GM21381 (cell line): ENCODE measurements around the gene GP1BB.

Experiments
- ATAC-seq: cut with Tn5 transposase; IDR thresholded peaks from one replicate; pipeline ENCODE4 v1.9.1; 2021; ENCODE audit warnings: mild to moderate bottlenecking, moderate library complexity; ENCODE audit not compliant: unreplicated experiment

Gene GP1BB

GRCh38 chr22:19713650-19714311 lies 9.6 kb upstream of the GP1BB start:
- ATAC-seq = no peak

GRCh38 chr22:19714312-19715187 lies 8.8 kb upstream of the GP1BB start, which contains the start of gene SEPTIN5:
Gene SEPTIN5, plus strand, starts transcription at chr22:19714503. Its CDS starts 86 bp downstream, at chr22:19714589.
- no peak for ATAC-seq

- ATAC-seq = no peak
Measured at GRCh38 chr22:19715188-19715930, 8.0 kb upstream of the GP1BB start.

GRCh38 chr22:19716041-19716828 lies 7.1 kb upstream of the GP1BB start:
- ATAC-seq = no peak

GRCh38 chr22:19716829-19717105 lies 6.6 kb upstream of the GP1BB start:
- no peak for ATAC-seq

- no peak for ATAC-seq
Measured at GRCh38 chr22:19717181-19717580, 6.2 kb upstream of the GP1BB start.

- peak; percentile 59 for ATAC-seq
Measured at GRCh38 chr22:19717691-19718455, 5.5 kb upstream of the GP1BB start.

- no peak for ATAC-seq
Measured at GRCh38 chr22:19718456-19719049, 4.8 kb upstream of the GP1BB start.

- no peak for ATAC-seq
Measured at GRCh38 chr22:19719050-19719482, 4.3 kb upstream of the GP1BB start.

GRCh38 chr22:19719488-19720021 lies 3.8 kb upstream of the GP1BB start:
- ATAC-seq = no peak

- ATAC-seq = no peak
Measured at GRCh38 chr22:19720150-19720827, 3.0 kb upstream of the GP1BB start.

- ATAC-seq = no peak
Measured at GRCh38 chr22:19720999-19721329, 2.4 kb upstream of the GP1BB start.

- ATAC-seq = no peak
Measured at GRCh38 chr22:19721330-19722177, 1.8 kb upstream of the GP1BB start.

GRCh38 chr22:19722178-19722981 lies 959 bp upstream of the GP1BB start:
- no peak for ATAC-seq

- no peak for ATAC-seq
Measured at GRCh38 chr22:19722982-19723231, 432 bp upstream of the GP1BB start.

GRCh38 chr22:19723983-19724827 lies 866 bp downstream of the GP1BB start:
- ATAC-seq = no peak
